HepG2 (cell line): ENCODE data around the gene MIX23. TPM values are rescaled to one million over a fixed set of nuclear protein-coding genes. Genes with fewer than 3 reads are reported as not detected.

ENCODE experiments used
- ATAC-seq: fragments of 200-7000 bp; cut with Tn5 transposase; 3 replicates; pipeline ENCODE4 v1.9.1; 2020; ENCODE audit warnings: mild to moderate bottlenecking, moderate library complexity
- BruUV-seq: library from RNA; stranded (reverse); fragments of 400-500 nt; replicated peaks from 2 replicates; lab custom pipeline; 2021; lab: Mats Ljungman, UMichigan
- CTCF ChIA-PET: fragments of 300-600 bp; formaldehyde crosslinking; extraction: SDS; loops from one replicate; lab custom pipeline; 2021; ENCODE audit warnings: low total read pairs, inconsistent platforms, low intra/inter-chr PET ratio; lab: Yijun Ruan, JAX
- POLR2A ChIA-PET: fragments of 350-600 bp; sonication (Branson Sonifier 250); formaldehyde crosslinking; loops from one replicate; lab custom pipeline; 2020; ENCODE audit warnings: antibody characterized with exemption, inconsistent platforms; lab: Yijun Ruan, JAX
- DNase-seq: peaks from one replicate; pipeline ENCODE4 v3.0.0-alpha.2; 2015; ENCODE audit warnings: low spot score
- FAIRE-seq: peaks from 3 replicates; lab custom pipeline; 2011; peaks lifted over from hg19 to GRCh38; lab: Jason Lieb, UNC
- H2AFZ ChIP-seq: one replicate; pipeline ENCODE4 v1.6.1; 2011; ENCODE audit warnings: low read length, inconsistent platforms
- H3K27ac ChIP-seq: fragments of 300-600 bp; 3 replicates; pipeline ENCODE4 v1.8.0; 2011; ENCODE audit warnings: mixed run types, mild to moderate bottlenecking, mixed read lengths, low read length, inconsistent platforms; ENCODE audit not compliant: insufficient read depth; ENCODE audit errors: extremely low read length
- H3K27me3 ChIP-seq, 2 experiments: fragments of 200-600 bp in 1 of 2; 2 replicates in 1 of 2; 3 replicates in 1 of 2; pipeline versions ENCODE4 v1.6.0 to v1.8.0; 2011; ENCODE audit warnings: low read length in 2 of 2, mild to moderate bottlenecking in 2 of 2, moderate library complexity in 2 of 2, inconsistent platforms in 1 of 2; ENCODE audit not compliant: insufficient read depth in 2 of 2, control insufficient read depth in 1 of 2
- H3K36me3 ChIP-seq, 2 experiments: fragments of 200-600 bp in 1 of 2; replicated peaks in 1 of 2; 2 replicates in 1 of 2; 3 replicates in 1 of 2; pipeline versions ENCODE4 v1.5.1 to v1.8.0; 2011; ENCODE audit warnings: low read length in 2 of 2, inconsistent platforms in 1 of 2; ENCODE audit not compliant: insufficient read depth in 2 of 2, control insufficient read depth in 1 of 2
- H3K4me1 ChIP-seq: 2 replicates; pipeline ENCODE4 v1.5.1; 2012; ENCODE audit warnings: low read length, inconsistent platforms; ENCODE audit not compliant: insufficient read depth
- H3K4me2 ChIP-seq: 2 replicates; pipeline ENCODE4 v1.6.0; 2011; ENCODE audit warnings: low read depth, low read length, inconsistent platforms
- H3K4me3 ChIP-seq, 3 experiments: fragments of 200-600 bp in 1 of 3; sonication (generic), shearing (Covaris generic) in 1 of 3; replicated peaks in 1 of 3; 2 replicates each; pipeline ENCODE4 v1.5.1; 2011 to 2016; ENCODE audit warnings: low read length in 3 of 3, inconsistent platforms in 2 of 3, low read depth in 2 of 3, mild to moderate bottlenecking in 2 of 3, control low read depth in 1 of 3, mixed read lengths in 1 of 3; ENCODE audit not compliant: insufficient read depth in 1 of 3
- H3K79me2 ChIP-seq: one replicate; pipeline ENCODE4 v1.6.1; 2011; ENCODE audit warnings: low read length, inconsistent platforms; ENCODE audit not compliant: insufficient read depth
- H3K9ac ChIP-seq: 2 replicates; pipeline ENCODE4 v1.6.0; 2011; ENCODE audit warnings: mild to moderate bottlenecking, low read depth, low read length, inconsistent platforms; ENCODE audit not compliant: insufficient read depth
- H3K9me3 ChIP-seq: 2 replicates; pipeline ENCODE4 v1.5.1; 2012; ENCODE audit warnings: mild to moderate bottlenecking, low read length
- H4K20me1 ChIP-seq: 2 replicates; pipeline ENCODE4 v1.6.0; 2011; ENCODE audit warnings: inconsistent platforms, mild to moderate bottlenecking, low read length, moderate library complexity; ENCODE audit not compliant: insufficient read depth
- BRF2 ChIP-seq: sonication (generic); formaldehyde crosslinking; IDR thresholded peaks from 2 replicates; pipeline ENCODE4 v1.8.1; 2022; ENCODE audit warnings: mild to moderate bottlenecking, missing genetic modification reagents
- FOXJ3 ChIP-seq: sonication (generic); formaldehyde crosslinking; IDR thresholded peaks from 2 replicates; pipeline ENCODE4 v1.4.0; 2020; ENCODE audit warnings: missing genetic modification reagents, mild to moderate bottlenecking, borderline replicate concordance
- GPBP1L1 ChIP-seq: sonication (generic); formaldehyde crosslinking; IDR thresholded peaks from 2 replicates; pipeline ENCODE4 v1.5.0; 2020; ENCODE audit warnings: mild to moderate bottlenecking, missing genetic modification reagents
- HOXD1 ChIP-seq: sonication (generic); formaldehyde crosslinking; IDR thresholded peaks from 2 replicates; pipeline ENCODE4 v1.5.0; 2020; ENCODE audit warnings: missing genetic modification reagents
- JUNB ChIP-seq: sonication (generic); formaldehyde crosslinking; IDR thresholded peaks from 2 replicates; pipeline ENCODE4 v1.8.0; 2022; ENCODE audit warnings: missing genetic modification reagents, mild to moderate bottlenecking, borderline replicate concordance
- MAFF ChIP-seq: IDR thresholded peaks from 2 replicates; pipeline ENCODE4 v1.6.1; 2011; ENCODE audit warnings: low read depth, low read length, improper control_type of control experiment
- MAFK ChIP-seq, 2 experiments: IDR thresholded peaks in 1 of 2; conservative IDR thresholded peaks in 1 of 2; 2 replicates each; pipeline ENCODE4 v1.6.1; 2011; ENCODE audit warnings: improper control_type of control experiment in 2 of 2, low read length in 2 of 2
- NRL ChIP-seq: sonication (generic); formaldehyde crosslinking; IDR thresholded peaks from 2 replicates; pipeline ENCODE4 v1.5.0; 2020; ENCODE audit warnings: missing genetic modification reagents, mild to moderate bottlenecking, moderate library complexity, borderline replicate concordance
- ZNF329 ChIP-seq: sonication (generic); formaldehyde crosslinking; IDR thresholded peaks from 2 replicates; pipeline ENCODE4 v1.9.0; 2021; ENCODE audit warnings: low read depth, mild to moderate bottlenecking, missing genetic modification reagents
- ZNF350 ChIP-seq: sonication (generic); formaldehyde crosslinking; IDR thresholded peaks from 2 replicates; pipeline ENCODE4 v1.4.0; 2020; ENCODE audit warnings: mild to moderate bottlenecking, low read depth, missing genetic modification reagents, borderline replicate concordance
- ZNF570 ChIP-seq: sonication (generic); formaldehyde crosslinking; IDR thresholded peaks from 2 replicates; pipeline ENCODE4 v1.4.0; 2020; ENCODE audit warnings: mild to moderate bottlenecking, missing genetic modification reagents, borderline replicate concordance
- WGBS: methylation state at CpG from one replicate; pipeline ENCODE4 v1.1.6; 2017; ENCODE audit warnings: low lambda C conversion rate; 5-methylcytosine and 5-hydroxymethylcytosine counted together
- in situ Hi-C: cut with HindIII; loops from 2 replicates; pipeline ENCODE4 v1.10.0; 2017; ENCODE audit warnings: low pct_unique_long_range_greater_than_20kb; ENCODE audit not compliant: extremely low pct_ligation_motif_present
- intact Hi-C: fragments of 100-400 bp; cut with micrococcal nuclease; formaldehyde crosslinking; loops from one replicate; pipeline ENCODE4 v1.10.0; 2022; ENCODE audit not compliant: unreplicated experiment
- polyA plus RNA-seq, 8 experiments: library from polyadenylated mRNA; depleted of rRNA in 3 of 8; stranded (reverse) in 7 of 8; unstranded in 1 of 8; fragments of >200 nt; fragmentation: Illumina TruSeq in 4 of 8; extraction: Trizol in 4 of 8; gene quantifications; 2 replicates each; pipeline versions ENCODE4 v1.2.1 to v1.2.3, GENCODE V29; 2011 to 2016; ENCODE audit warnings: low read depth in 4 of 8, missing spikeins in 1 of 8, mixed read lengths in 1 of 8; ENCODE audit not compliant: insufficient read depth in 1 of 8
- total RNA-seq, 5 experiments: library from RNA; depleted of rRNA; stranded (reverse); fragments of >200 nt; fragmentation: Illumina TruSeq; extraction: Trizol; gene quantifications; 2 replicates each; pipeline ENCODE4 v1.2.3, GENCODE V29; 2016; ENCODE audit warnings: low read depth in 1 of 5

The MIX23 gene
- total and polyA plus RNA-seq, 2 of the 13 experiments (the other 11 are each of a cell fraction or from before 2014, with no cell fraction given): 20.0 to 152 TPM

- Histone ChIP-seq H3K9me3 (no peaks in the 10 kb centered on the region), H3K9ac (no peak overlapping the region), H3K79me2 (no peaks in the 10 kb centered on the region), H3K36me3 (no peaks in the 10 kb centered on the region; a peak in 1 of 5 replicates), H4K20me1 (no peaks in the 10 kb centered on the region), H3K4me3 (no peak overlapping the region), H3K4me1 (no peaks in the 10 kb centered on the region), H3K4me2 (no peak overlapping the region), H3K27me3 (no peaks in the 10 kb centered on the region), H2AFZ (no peak overlapping the region), H3K27ac (no peak overlapping the region)
- FAIRE-seq: no peak
- in situ Hi-C loops (loop anchor here (10.0 kb wide), 1 partner anchor 247 kb away; no protein-coding TSS in a partner anchor), intact Hi-C loops (no loop called here)
- WGBS: 95% methylated on average over 4 of the region's 4 CpGs
- ChIA-PET CTCF (no interaction called here), POLR2A (no interaction called here)
- DNase-seq: no peak
- TF ChIP-seq MAFK (conservative IDR thresholded peaks at IDR 0.05 in 1 of 2, IDR thresholded peaks at IDR 0.05 in 1 of 2; ENCODE audit: low read length in 2 of 2): no peak
- TF ChIP-seq NRL (CRISPR knock-in tag): no peak
- TF ChIP-seq GPBP1L1 (CRISPR knock-in tag): no peak
- TF ChIP-seq BRF2 (CRISPR knock-in tag): no peak
- no peak for TF ChIP-seq ZNF570 (CRISPR knock-in tag)
- TF ChIP-seq MAFF: no peak
- no peak for TF ChIP-seq ZNF329 (CRISPR knock-in tag)
- TF ChIP-seq HOXD1: no peak
- TF ChIP-seq FOXJ3: no peak
- no peak for TF ChIP-seq ZNF350 (CRISPR knock-in tag)
- no peak for TF ChIP-seq JUNB (CRISPR knock-in tag)
- BruUV-seq: no TSS peak
- no peak for ATAC-seq
Measured at GRCh38 chr3:122351612-122352011, 31.4 kb downstream of the MIX23 start.
